Ishikawa (cell line): Measurements from ENCODE around the gene TXNDC5.

ENCODE experiments used
- CEBPB ChIP-seq: IDR thresholded peaks from 2 replicates; pipeline ENCODE4 v1.6.1; 2012
- CREB1 ChIP-seq: IDR thresholded peaks from 2 replicates; pipeline ENCODE4 v1.6.1; 2012; ENCODE audit warnings: low read depth
- EP300 ChIP-seq: IDR thresholded peaks from 2 replicates; pipeline ENCODE4 v1.6.1; 2012; ENCODE audit warnings: borderline replicate concordance
- RAD21 ChIP-seq: IDR thresholded peaks from 2 replicates; pipeline ENCODE4 v1.6.1; 2012; ENCODE audit warnings: low read depth
- TAF1 ChIP-seq: IDR thresholded peaks from 2 replicates; pipeline ENCODE4 v1.6.1; 2012; ENCODE audit warnings: low read depth, mild to moderate bottlenecking
- TCF12 ChIP-seq: IDR thresholded peaks from 2 replicates; pipeline ENCODE4 v1.6.1; 2012; ENCODE audit warnings: low read depth
- TEAD4 ChIP-seq: IDR thresholded peaks from 2 replicates; pipeline ENCODE4 v1.6.1; 2012
- YY1 ChIP-seq: IDR thresholded peaks from 2 replicates; pipeline ENCODE4 v1.6.1; 2012; ENCODE audit warnings: low read depth
- TF ChIP-seq, protein P1 (sequence below): IDR thresholded peaks from 2 replicates; pipeline ENCODE4 v1.6.1; 2012
- TF ChIP-seq, protein P2 (sequence below): IDR thresholded peaks from 2 replicates; pipeline ENCODE4 v1.6.1; 2012

DNA sequence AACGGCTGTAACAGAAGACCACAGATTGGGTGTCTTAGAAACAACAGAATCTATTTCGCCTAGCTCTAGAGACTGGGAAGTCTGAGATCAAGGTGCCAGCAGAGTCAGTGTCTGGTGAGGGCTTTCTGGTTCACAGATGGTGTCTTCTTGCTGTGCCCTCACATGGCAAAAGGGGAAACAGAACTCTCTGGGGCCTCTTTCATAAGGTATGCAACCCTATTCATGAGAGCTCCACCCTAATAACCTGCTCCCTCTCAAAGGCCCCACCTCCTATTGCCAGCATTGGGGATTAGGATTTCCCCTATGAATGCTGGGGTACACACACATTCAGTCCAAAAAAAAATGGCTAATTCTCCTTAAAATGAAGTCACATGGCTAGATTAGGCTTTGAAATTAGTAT, 10.0 kb downstream of the TXNDC5 start:
- no peak for TF ChIP-seq RAD21
- TF ChIP-seq, protein P1, sequence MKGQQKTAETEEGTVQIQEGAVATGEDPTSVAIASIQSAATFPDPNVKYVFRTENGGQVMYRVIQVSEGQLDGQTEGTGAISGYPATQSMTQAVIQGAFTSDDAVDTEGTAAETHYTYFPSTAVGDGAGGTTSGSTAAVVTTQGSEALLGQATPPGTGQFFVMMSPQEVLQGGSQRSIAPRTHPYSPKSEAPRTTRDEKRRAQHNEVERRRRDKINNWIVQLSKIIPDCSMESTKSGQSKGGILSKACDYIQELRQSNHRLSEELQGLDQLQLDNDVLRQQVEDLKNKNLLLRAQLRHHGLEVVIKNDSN: no peak
- no peak for TF ChIP-seq YY1
- TF ChIP-seq TEAD4: no peak
- no peak for TF ChIP-seq CREB1
- TF ChIP-seq, protein P2, sequence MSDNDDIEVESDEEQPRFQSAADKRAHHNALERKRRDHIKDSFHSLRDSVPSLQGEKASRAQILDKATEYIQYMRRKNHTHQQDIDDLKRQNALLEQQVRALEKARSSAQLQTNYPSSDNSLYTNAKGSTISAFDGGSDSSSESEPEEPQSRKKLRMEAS: no peak
- TF ChIP-seq TCF12: no peak
- TF ChIP-seq EP300: no peak
- TF ChIP-seq TAF1: no peak
- no peak for TF ChIP-seq CEBPB
